Type B pancreatic cell (in vitro differentiated cells): ENCODE results near the gene MYO5B. TPM values are rescaled to one million over a fixed set of nuclear protein-coding genes. Genes with fewer than 3 reads are reported as not detected.
A peak's percentile ranks its signal among the peaks of the same experiment; 100 is the strongest.

Experiments used
- DNase-seq: peaks from one replicate; pipeline ENCODE4 v3.0.0; 2021; ENCODE audit warnings: mixed read lengths; ENCODE audit not compliant: unreplicated experiment; ENCODE audit errors: extremely low spot score
- H3K27ac Mint-ChIP-seq: 2 replicates; pipeline ENCODE4 v1.8.0; 2021; ENCODE audit warnings: mild to moderate bottlenecking, mixed read lengths
- H3K27me3 Mint-ChIP-seq: 2 replicates; pipeline ENCODE4 v1.8.0; 2021; ENCODE audit warnings: mixed read lengths
- H3K36me3 Mint-ChIP-seq: 2 replicates; pipeline ENCODE4 v1.8.0; 2021; ENCODE audit warnings: mixed read lengths
- H3K4me1 Mint-ChIP-seq: one replicate; pipeline ENCODE4 v1.8.0; 2021; ENCODE audit warnings: mixed read lengths; ENCODE audit not compliant: unreplicated experiment
- H3K4me3 Mint-ChIP-seq: 2 replicates; pipeline ENCODE4 v1.8.0; 2021; ENCODE audit warnings: mild to moderate bottlenecking, mixed read lengths
- H3K9me3 Mint-ChIP-seq: 2 replicates; pipeline ENCODE4 v1.8.0; 2021; ENCODE audit warnings: mixed read lengths
- CTCF ChIP-seq: fragments of 200-600 bp; sonication (generic); conservative IDR thresholded peaks from 2 replicates; pipeline ENCODE4 v1.5.0; 2021; ENCODE audit warnings: antibody characterized with exemption, mild to moderate bottlenecking
- total RNA-seq: library from RNA; stranded (reverse); gene quantifications from 2 replicates; pipeline ENCODE4 v1.2.1, GENCODE V29; 2021; ENCODE audit warnings: low replicate concordance

MYO5B gene
- total RNA-seq, 1 donor from 2014 or later, result 51.7 TPM

- Mint-ChIP-seq H3K9me3 (no peaks in the 10 kb centered on the region), H3K36me3 (peaks cover 8% of the 10 kb centered on the region), H3K4me3 (no peak overlapping the region), H3K27ac (no peak overlapping the region), H3K27me3 (no peaks in the 10 kb centered on the region), H3K4me1 (no peaks in the 10 kb centered on the region)
- no peak for DNase-seq
- TF ChIP-seq CTCF, result no peak
These were observed 241.6 kb downstream of the MYO5B start for GRCh38 chr18:49953391-49953790.

GRCh38 chr18:49949951-49950395 lies 245.0 kb downstream of the MYO5B start:
- H3K4me1 Mint-ChIP-seq, result peaks cover 4% of the 10 kb centered on the region
- H3K36me3 Mint-ChIP-seq, result peaks cover 3% of the 10 kb centered on the region
- DNase-seq, result no peak
- H3K27me3 Mint-ChIP-seq, result no peaks in the 10 kb centered on the region
- H3K27ac Mint-ChIP-seq, result no peak overlapping the region
- no peak for TF ChIP-seq CTCF
- H3K4me3 Mint-ChIP-seq, result no peak overlapping the region
- no peaks in the 10 kb centered on the region for H3K9me3 Mint-ChIP-seq

GRCh38 chr18:49948975-49949374 lies 246.0 kb downstream of the MYO5B start:
- DNase-seq, result no peak
- Mint-ChIP-seq H3K9me3 (no peaks in the 10 kb centered on the region), H3K36me3 (peaks cover 3% of the 10 kb centered on the region), H3K27me3 (no peaks in the 10 kb centered on the region), H3K4me1 (peaks cover 12% of the 10 kb centered on the region), H3K4me3 (no peak overlapping the region), H3K27ac (no peak overlapping the region)
- TF ChIP-seq CTCF, result no peak

GRCh38 chr18:49944663-49945062 lies 250.3 kb downstream of the MYO5B start:
- no peak for DNase-seq
- H3K27me3 Mint-ChIP-seq, result no peaks in the 10 kb centered on the region
- H3K36me3 Mint-ChIP-seq, result peaks cover 5% of the 10 kb centered on the region
- peak overlapping the region; percentile 77 for H3K27ac Mint-ChIP-seq
- H3K4me3 Mint-ChIP-seq, result peak overlapping the region; percentile 46
- no peak for TF ChIP-seq CTCF
- peaks cover 19% of the 10 kb centered on the region for H3K4me1 Mint-ChIP-seq
- H3K9me3 Mint-ChIP-seq, result peaks cover 5% of the 10 kb centered on the region

- Mint-ChIP-seq H3K27me3 (no peaks in the 10 kb centered on the region), H3K36me3 (peaks cover 6% of the 10 kb centered on the region), H3K9me3 (no peaks in the 10 kb centered on the region), H3K27ac (no peak overlapping the region), H3K4me3 (no peak overlapping the region), H3K4me1 (peaks cover 3% of the 10 kb centered on the region)
- DNase-seq, result no peak
- no peak for TF ChIP-seq CTCF
These were observed 258.1 kb downstream of the MYO5B start for GRCh38 chr18:49936821-49937220.

GRCh38 chr18:49935215-49935614 lies 259.7 kb downstream of the MYO5B start:
- no peak for TF ChIP-seq CTCF
- H3K4me1 Mint-ChIP-seq, result peaks cover 3% of the 10 kb centered on the region
- peaks cover 8% of the 10 kb centered on the region for H3K36me3 Mint-ChIP-seq

More at GRCh38 chr18:49935215-49935614, 259.7 kb downstream of the MYO5B start:
- DNase-seq, result no peak
- Mint-ChIP-seq H3K4me3 (no peak overlapping the region), H3K27ac (no peak overlapping the region), H3K27me3 (no peaks in the 10 kb centered on the region), H3K9me3 (no peaks in the 10 kb centered on the region)
